Upper lobe of left lung (tissue), 6 donors: Measurements from ENCODE around the gene RIBC1. TPM values are rescaled to one million over a fixed set of nuclear protein-coding genes. Genes with fewer than 3 reads are reported as not detected.

ENCODE experiments used
- ATAC-seq, 2 donors: fragments of 200-7000 bp; cut with Tn5 transposase; one replicate each; pipeline ENCODE4 v1.9.1; 2022; ENCODE audit warnings: mild to moderate bottlenecking in 2 of 2, moderate library complexity in 2 of 2; ENCODE audit not compliant: low FRiP score in 2 of 2
- DNase-seq, 2 donors: peaks; one replicate each; pipeline ENCODE4 v3.0.0-alpha.2; 2019 to 2020
- H3K27ac ChIP-seq, 4 donors: fragments of 200-600 bp; sonication (generic); one replicate each; pipeline ENCODE4 v1.5.1; 2016 to 2019
- H3K27me3 ChIP-seq, 4 donors: fragments of 200-600 bp; sonication (generic); one replicate each; pipeline ENCODE4 v1.5.1; 2017 to 2019
- H3K36me3 ChIP-seq, 4 donors: fragments of 200-600 bp; sonication (generic); one replicate each; pipeline ENCODE4 v1.5.1; 2016 to 2019
- H3K4me1 ChIP-seq, 4 donors: fragments of 200-600 bp; sonication (generic); one replicate each; pipeline ENCODE4 v1.5.1; 2018 to 2019
- H3K4me3 ChIP-seq, 4 donors: fragments of 200-600 bp; sonication (generic); one replicate each; pipeline ENCODE4 v1.5.1; 2017 to 2019; ENCODE audit warnings: mild to moderate bottlenecking in 2 of 4, moderate library complexity in 1 of 4
- H3K9me3 ChIP-seq, 4 donors: fragments of 200-600 bp; sonication (generic); one replicate each; pipeline ENCODE4 v1.5.1; 2018 to 2019
- CTCF ChIP-seq, 6 experiments: fragments of 450-650 bp in 4 of 6; fragments of 200-600 bp in 2 of 6; sonication (generic) in 2 of 6; IDR thresholded peaks; one replicate each; pipeline ENCODE4 v1.5.1; 2016 to 2019; ENCODE audit warnings: antibody characterized with exemption in 6 of 6
- EP300 ChIP-seq, 4 donors: sonication (generic); formaldehyde crosslinking; IDR thresholded peaks; one replicate each; pipeline ENCODE4 v1.5.1; 2017; ENCODE audit warnings: antibody characterized with exemption in 4 of 4, control low read depth in 2 of 4
- POLR2A ChIP-seq, 4 donors: fragments of 450-650 bp; IDR thresholded peaks; one replicate each; pipeline ENCODE4 v1.5.1; 2016 to 2017; ENCODE audit warnings: antibody characterized with exemption in 4 of 4, mild to moderate bottlenecking in 2 of 4
- POLR2AphosphoS5 ChIP-seq, 2 donors: sonication (generic); formaldehyde crosslinking; IDR thresholded peaks; one replicate each; pipeline ENCODE4 v1.5.1; 2017; ENCODE audit warnings: antibody characterized with exemption in 2 of 2
- WGBS, 2 donors: methylation state at CpG; one replicate each; pipeline ENCODE4 v1.1.5; 2017 to 2018; 5-methylcytosine and 5-hydroxymethylcytosine counted together
- total RNA-seq, 6 donors: library from RNA; depleted of rRNA in 4 of 6; stranded (reverse); fragments of >200 nt in 4 of 6; gene quantifications; one replicate each; pipeline versions ENCODE4 v1.1.0 to v1.2.1, GENCODE V29; 2016 to 2021
- donor health status: DM: no; HTN: no; CAD: no; lungs with moderate emphysema.
- donor health status: DM: no; HTN: yes; CAD: no; lungs with severe emphysema.

RIBC1 gene
- total RNA-seq, 6 donors from 2014 or later, result 0.94 to 21.8 (median 5.4) TPM

- TF ChIP-seq EP300 (IDR thresholded peaks at IDR 0.05) (no peak), POLR2A (IDR thresholded peaks at IDR 0.05) (peak in 1 of 4 donors; percentile 39), POLR2AphosphoS5 (IDR thresholded peaks at IDR 0.05) (peak in 1 of 2 donors; percentile 56), CTCF (IDR thresholded peaks at IDR 0.05) (no peak)
- Histone ChIP-seq H3K27ac (peak overlapping the region in 3 of 4 donors; percentile 71 to 87 (median 73)), H3K27me3 (peaks cover 0 to 6% (median 0%) of the 10 kb centered on the region in 4 donors), H3K9me3 (no peaks in the 10 kb centered on the region), H3K4me1 (peaks cover 0 to 15% (median 4%) of the 10 kb centered on the region in 4 donors), H3K4me3 (peak overlapping the region in 3 of 4 donors; percentile 30 to 53 (median 45)), H3K36me3 (no peaks in the 10 kb centered on the region)
- ATAC-seq (peak; percentile 81 to 92), DNase-seq (peak; percentile 88 to 94)
- WGBS, 2 donors, result 4 to 16% methylated on average over 5 to 44 of the region's 44 CpGs
These were observed 19.1 kb downstream of the RIBC1 start for GRCh38 chrX:53441531-53442321.

GRCh38 chrX:53442322-53442631 lies 19.6 kb downstream of the RIBC1 start:
- DNase-seq, result peak in 1 of 2 donors; percentile 33
- WGBS, 2 donors, result 17% methylated on average over 1 of the region's 1 CpG; no CpG with 5 or more reads in 1 of the 2 donors
- Histone ChIP-seq H3K27ac (peak overlapping the region in 2 of 4 donors; percentile 71 to 87), H3K4me3 (peak overlapping the region in 3 of 4 donors; percentile 30 to 53 (median 45)), H3K36me3 (no peaks in the 10 kb centered on the region), H3K4me1 (peaks cover 0 to 15% (median 4%) of the 10 kb centered on the region in 4 donors), H3K27me3 (peaks cover 0 to 6% (median 0%) of the 10 kb centered on the region in 4 donors), H3K9me3 (no peaks in the 10 kb centered on the region)
- no peak for TF ChIP-seq POLR2A (IDR thresholded peaks at IDR 0.05)
- no peak for TF ChIP-seq POLR2AphosphoS5 (IDR thresholded peaks at IDR 0.05)
- no peak for TF ChIP-seq CTCF (IDR thresholded peaks at IDR 0.05)
- TF ChIP-seq EP300 (IDR thresholded peaks at IDR 0.05), result no peak
- no peak for ATAC-seq

GRCh38 chrX:53445977-53446376 lies 23.3 kb downstream of the RIBC1 start:
- no peak for ATAC-seq
- no peak overlapping the region for H3K27ac ChIP-seq
- no peaks in the 10 kb centered on the region for H3K36me3 ChIP-seq
- no peaks in the 10 kb centered on the region for H3K9me3 ChIP-seq
- peaks cover 0 to 6% (median 0%) of the 10 kb centered on the region in 4 donors for H3K27me3 ChIP-seq
- WGBS, 2 donors, result 22 to 26% methylated on average over 6 of the region's 6 CpGs
- no peak for TF ChIP-seq POLR2A (IDR thresholded peaks at IDR 0.05)
- TF ChIP-seq CTCF (IDR thresholded peaks at IDR 0.05), result peak; percentile 13 to 44 (median 40)
- no peak for TF ChIP-seq EP300 (IDR thresholded peaks at IDR 0.05)
- no peak overlapping the region for H3K4me3 ChIP-seq
- H3K4me1 ChIP-seq, result peaks cover 0 to 4% (median 2%) of the 10 kb centered on the region in 4 donors
- DNase-seq, result peak in 1 of 2 donors; percentile 44

GRCh38 chrX:53447441-53447840 lies 24.8 kb downstream of the RIBC1 start:
- H3K4me3 ChIP-seq, result no peak overlapping the region
- 91 to 93% methylated on average over 2 of the region's 2 CpGs for WGBS, 2 donors
- no peaks in the 10 kb centered on the region for H3K27me3 ChIP-seq
- no peaks in the 10 kb centered on the region for H3K4me1 ChIP-seq
- TF ChIP-seq CTCF (IDR thresholded peaks at IDR 0.05), result no peak
- TF ChIP-seq POLR2AphosphoS5 (IDR thresholded peaks at IDR 0.05), result no peak
- TF ChIP-seq EP300 (IDR thresholded peaks at IDR 0.05), result no peak
- no peak for TF ChIP-seq POLR2A (IDR thresholded peaks at IDR 0.05)
- no peak for DNase-seq
- no peaks in the 10 kb centered on the region for H3K9me3 ChIP-seq
- no peak for ATAC-seq
- no peak overlapping the region for H3K27ac ChIP-seq
- no peaks in the 10 kb centered on the region for H3K36me3 ChIP-seq
